K562 (cell line): ENCODE results near the gene IFITM2. TPM values are rescaled to one million over a fixed set of nuclear protein-coding genes. Genes with fewer than 3 reads are reported as not detected.
A peak's percentile ranks its signal among the peaks of the same experiment; 100 is the strongest.

Source experiments
- C11orf30 ChIP-seq: fragments of 450-650 bp; IDR thresholded peaks from 2 replicates; pipeline ENCODE4 v1.6.1; 2016; ENCODE audit warnings: low read depth, mild to moderate bottlenecking
- CBX2 ChIP-seq: fragments of 200-600 bp; sonication (generic); IDR thresholded peaks from one replicate; pipeline ENCODE4 v1.6.1; 2012; ENCODE audit warnings: mild to moderate bottlenecking, low read length, inconsistent platforms; ENCODE audit not compliant: insufficient read depth, poor library complexity, severe bottlenecking
- CHD4 ChIP-seq: fragments of 200-600 bp; sonication (generic); IDR thresholded peaks from 3 replicates; pipeline ENCODE4 v1.6.1; 2012; ENCODE audit warnings: low read depth, mild to moderate bottlenecking, mixed read lengths, low read length, inconsistent platforms; ENCODE audit not compliant: insufficient read depth, insufficient replicate concordance, poor library complexity, severe bottlenecking
- ELF1 ChIP-seq: fragments of 200-800 bp; sonication (Bioruptor generic); IDR thresholded peaks from 2 replicates; pipeline ENCODE4 v1.6.1; 2016; ENCODE audit warnings: missing genetic modification characterization, missing compliant biosample characterization
- FOXJ3 ChIP-seq: sonication (generic); formaldehyde crosslinking; IDR thresholded peaks from 2 replicates; pipeline ENCODE4 v1.4.0; 2020; ENCODE audit warnings: mild to moderate bottlenecking, missing genetic modification reagents
- HDGF ChIP-seq: fragments of 450-650 bp; IDR thresholded peaks from 2 replicates; pipeline ENCODE4 v1.6.1; 2016
- MEF2D ChIP-seq: conservative IDR thresholded peaks from 2 replicates; pipeline ENCODE4 v1.6.1; 2016; ENCODE audit warnings: low read depth, missing genetic modification characterization, missing compliant biosample characterization
- NR1H2 ChIP-seq: sonication (generic); formaldehyde crosslinking; IDR thresholded peaks from 2 replicates; pipeline ENCODE4 v1.4.0; 2020; ENCODE audit warnings: mild to moderate bottlenecking, missing genetic modification reagents
- PRPF4 ChIP-seq: fragments of 200-400 bp; formaldehyde crosslinking; IDR thresholded peaks from one replicate; pipeline ENCODE4 v1.6.1; 2017; ENCODE audit warnings: low read length, low read depth, mild to moderate bottlenecking; ENCODE audit not compliant: insufficient read depth, poor library complexity, severe bottlenecking
- RBM34 ChIP-seq: fragments of 200-400 bp; formaldehyde crosslinking; IDR thresholded peaks from 2 replicates; pipeline ENCODE4 v1.6.1; 2018; ENCODE audit warnings: low read length, borderline replicate concordance; ENCODE audit not compliant: insufficient read depth
- RFX5 ChIP-seq: IDR thresholded peaks from 2 replicates; pipeline ENCODE4 v1.6.1; 2011; ENCODE audit warnings: low read depth, mild to moderate bottlenecking, improper control_type of control experiment, low read length
- ZC3H4 ChIP-seq: sonication (generic); formaldehyde crosslinking; IDR thresholded peaks from 2 replicates; pipeline ENCODE4 v1.9.0; 2021; ENCODE audit warnings: missing genetic modification reagents, borderline replicate concordance
- ZKSCAN3 ChIP-seq: fragments of 250-450 bp; sonication (Bioruptor Pico); IDR thresholded peaks from 2 replicates; pipeline ENCODE4 v1.4.0; 2020
- ZNF175 ChIP-seq: fragments of 200-800 bp; sonication (Bioruptor generic); IDR thresholded peaks from 2 replicates; pipeline ENCODE4 v1.6.1; 2016; ENCODE audit warnings: low read depth, mild to moderate bottlenecking, missing genetic modification characterization, missing compliant biosample characterization
- ZNF507 ChIP-seq: conservative IDR thresholded peaks from 2 replicates; pipeline ENCODE4 v1.6.1; 2017; ENCODE audit warnings: missing genetic modification characterization, missing compliant biosample characterization
- polyA plus RNA-seq, 8 experiments: library from polyadenylated mRNA; depleted of rRNA in 4 of 8; stranded (reverse) in 5 of 8; unstranded in 3 of 8; fragments of >200 nt; fragmentation: Nextera tagmentation in 2 of 8; fragmentation: Illumina TruSeq in 1 of 8; extraction: Ambion mirVana in 2 of 8; extraction: Trizol in 1 of 8; gene quantifications; 2 replicates each; pipeline versions ENCODE4 v1.2.1 to v1.2.3, GENCODE V29; 2011 to 2014; ENCODE audit warnings: inconsistent platforms in 1 of 8, missing spikeins in 1 of 8
- total RNA-seq, 7 experiments: library from RNA; depleted of rRNA in 6 of 7; stranded (reverse); fragments of >200 nt in 6 of 7; fragmentation: Illumina TruSeq in 2 of 7; extraction: Trizol in 2 of 7; gene quantifications; 2 replicates each; pipeline versions ENCODE4 v1.2.1 to v1.2.3, GENCODE V29; 2011 to 2021; ENCODE audit warnings: low replicate concordance in 1 of 7
- TF ChIP-seq, protein P1 (sequence below), 2 experiments: fragments of 450-650 bp in 1 of 2; IDR thresholded peaks; 2 replicates each; pipeline ENCODE4 v1.6.1; 2011 to 2017; ENCODE audit warnings: low read depth in 2 of 2, antibody characterized with exemption in 1 of 2, borderline replicate concordance in 1 of 2, low read length in 1 of 2, mild to moderate bottlenecking in 1 of 2, mixed read lengths in 1 of 2; ENCODE audit not compliant: control insufficient read depth in 1 of 2
- TF ChIP-seq, protein P2 (sequence below), 2 experiments: IDR thresholded peaks; 2 replicates each; pipeline ENCODE4 v1.6.1; 2011; ENCODE audit warnings: borderline replicate concordance in 1 of 2, control low read depth in 1 of 2, low read depth in 1 of 2, low read length in 1 of 2, mild to moderate bottlenecking in 1 of 2, mixed read lengths in 1 of 2, moderate library complexity in 1 of 2; ENCODE audit not compliant: insufficient read depth in 1 of 2, insufficient read length in 1 of 2, poor library complexity in 1 of 2, severe bottlenecking in 1 of 2; ENCODE audit errors: extremely low read depth in 1 of 2
- TF ChIP-seq, protein P3 (sequence below): fragments of 450-650 bp; formaldehyde crosslinking; IDR thresholded peaks from 2 replicates; pipeline ENCODE4 v1.4.0; 2020; ENCODE audit warnings: mild to moderate bottlenecking
- TF ChIP-seq, protein P4 (sequence below): fragments of 450-650 bp; conservative IDR thresholded peaks from 2 replicates; pipeline ENCODE4 v1.6.1; 2016; ENCODE audit warnings: missing genetic modification characterization, low read depth, mild to moderate bottlenecking, control low read depth, missing compliant biosample characterization

The IFITM2 gene
- total and polyA plus RNA-seq, 9 of the 15 experiments (the other 6 are each of a cell fraction or from before 2014, with no cell fraction given): 52.8 to 4,872 (median 356) TPM

GRCh38 chr11:355581-356458 is 48.2 kb downstream of the IFITM2 start (continued):
- TF ChIP-seq, protein P1, sequence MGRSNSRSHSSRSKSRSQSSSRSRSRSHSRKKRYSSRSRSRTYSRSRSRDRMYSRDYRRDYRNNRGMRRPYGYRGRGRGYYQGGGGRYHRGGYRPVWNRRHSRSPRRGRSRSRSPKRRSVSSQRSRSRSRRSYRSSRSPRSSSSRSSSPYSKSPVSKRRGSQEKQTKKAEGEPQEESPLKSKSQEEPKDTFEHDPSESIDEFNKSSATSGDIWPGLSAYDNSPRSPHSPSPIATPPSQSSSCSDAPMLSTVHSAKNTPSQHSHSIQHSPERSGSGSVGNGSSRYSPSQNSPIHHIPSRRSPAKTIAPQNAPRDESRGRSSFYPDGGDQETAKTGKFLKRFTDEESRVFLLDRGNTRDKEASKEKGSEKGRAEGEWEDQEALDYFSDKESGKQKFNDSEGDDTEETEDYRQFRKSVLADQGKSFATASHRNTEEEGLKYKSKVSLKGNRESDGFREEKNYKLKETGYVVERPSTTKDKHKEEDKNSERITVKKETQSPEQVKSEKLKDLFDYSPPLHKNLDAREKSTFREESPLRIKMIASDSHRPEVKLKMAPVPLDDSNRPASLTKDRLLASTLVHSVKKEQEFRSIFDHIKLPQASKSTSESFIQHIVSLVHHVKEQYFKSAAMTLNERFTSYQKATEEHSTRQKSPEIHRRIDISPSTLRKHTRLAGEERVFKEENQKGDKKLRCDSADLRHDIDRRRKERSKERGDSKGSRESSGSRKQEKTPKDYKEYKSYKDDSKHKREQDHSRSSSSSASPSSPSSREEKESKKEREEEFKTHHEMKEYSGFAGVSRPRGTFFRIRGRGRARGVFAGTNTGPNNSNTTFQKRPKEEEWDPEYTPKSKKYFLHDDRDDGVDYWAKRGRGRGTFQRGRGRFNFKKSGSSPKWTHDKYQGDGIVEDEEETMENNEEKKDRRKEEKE (IDR thresholded peaks at IDR 0.05; ENCODE audit: borderline replicate concordance in 1 of 2, control insufficient read depth in 1 of 2, low read depth in 2 of 2, low read length in 1 of 2): no peak
- peak; percentile 87; the same call in 1 of the 2 replicates for TF ChIP-seq MEF2D (tag)
- no peak for TF ChIP-seq CBX2
- no peak for TF ChIP-seq RBM34
- TF ChIP-seq, protein P2, sequence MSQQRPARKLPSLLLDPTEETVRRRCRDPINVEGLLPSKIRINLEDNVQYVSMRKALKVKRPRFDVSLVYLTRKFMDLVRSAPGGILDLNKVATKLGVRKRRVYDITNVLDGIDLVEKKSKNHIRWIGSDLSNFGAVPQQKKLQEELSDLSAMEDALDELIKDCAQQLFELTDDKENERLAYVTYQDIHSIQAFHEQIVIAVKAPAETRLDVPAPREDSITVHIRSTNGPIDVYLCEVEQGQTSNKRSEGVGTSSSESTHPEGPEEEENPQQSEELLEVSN (IDR thresholded peaks at IDR 0.05; ENCODE audit: borderline replicate concordance in 1 of 2, extremely low read depth in 1 of 2, insufficient read depth in 1 of 2, insufficient read length in 1 of 2, low read depth in 1 of 2, low read length in 1 of 2, poor library complexity in 1 of 2, severe bottlenecking in 1 of 2): peak; percentile 4 to 67
- no peak; the same call in 1 of the 2 replicates for TF ChIP-seq ZNF507 (tag)
- TF ChIP-seq RFX5: no peak
- TF ChIP-seq, protein P3, sequence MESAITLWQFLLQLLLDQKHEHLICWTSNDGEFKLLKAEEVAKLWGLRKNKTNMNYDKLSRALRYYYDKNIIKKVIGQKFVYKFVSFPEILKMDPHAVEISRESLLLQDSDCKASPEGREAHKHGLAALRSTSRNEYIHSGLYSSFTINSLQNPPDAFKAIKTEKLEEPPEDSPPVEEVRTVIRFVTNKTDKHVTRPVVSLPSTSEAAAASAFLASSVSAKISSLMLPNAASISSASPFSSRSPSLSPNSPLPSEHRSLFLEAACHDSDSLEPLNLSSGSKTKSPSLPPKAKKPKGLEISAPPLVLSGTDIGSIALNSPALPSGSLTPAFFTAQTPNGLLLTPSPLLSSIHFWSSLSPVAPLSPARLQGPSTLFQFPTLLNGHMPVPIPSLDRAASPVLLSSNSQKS (CRISPR knock-in tag): no peak
- no peak for TF ChIP-seq CHD4
- TF ChIP-seq HDGF: no peak
- TF ChIP-seq, protein P4, sequence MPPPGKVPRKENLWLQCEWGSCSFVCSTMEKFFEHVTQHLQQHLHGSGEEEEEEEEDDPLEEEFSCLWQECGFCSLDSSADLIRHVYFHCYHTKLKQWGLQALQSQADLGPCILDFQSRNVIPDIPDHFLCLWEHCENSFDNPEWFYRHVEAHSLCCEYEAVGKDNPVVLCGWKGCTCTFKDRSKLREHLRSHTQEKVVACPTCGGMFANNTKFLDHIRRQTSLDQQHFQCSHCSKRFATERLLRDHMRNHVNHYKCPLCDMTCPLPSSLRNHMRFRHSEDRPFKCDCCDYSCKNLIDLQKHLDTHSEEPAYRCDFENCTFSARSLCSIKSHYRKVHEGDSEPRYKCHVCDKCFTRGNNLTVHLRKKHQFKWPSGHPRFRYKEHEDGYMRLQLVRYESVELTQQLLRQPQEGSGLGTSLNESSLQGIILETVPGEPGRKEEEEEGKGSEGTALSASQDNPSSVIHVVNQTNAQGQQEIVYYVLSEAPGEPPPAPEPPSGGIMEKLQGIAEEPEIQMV (tag): peak; percentile 72; the same call in 1 of the 2 replicates
- no peak for TF ChIP-seq C11orf30
- no peak for TF ChIP-seq NR1H2 (CRISPR knock-in tag)
- no peak for TF ChIP-seq FOXJ3 (CRISPR knock-in tag)
- TF ChIP-seq ZKSCAN3: no peak
- TF ChIP-seq ZNF175: peak; percentile 90
- TF ChIP-seq PRPF4: no peak
- no peak; the same call in 1 of the 2 replicates for TF ChIP-seq ZC3H4 (CRISPR knock-in tag)
- TF ChIP-seq ELF1: peak; percentile 66; the same call in 1 of the 2 replicates
